Measurements from ENCODE around the gene ATRN. TPM values are rescaled to one million over a fixed set of nuclear protein-coding genes. Genes with fewer than 3 reads are reported as not detected.

The ATRN gene
- polyA plus RNA-seq, 1 donor from 2014 or later = 27.5 TPM

GRCh38 chr20:3630429-3630828 lies 159.6 kb downstream of the ATRN start:
- Histone ChIP-seq H4K20me1 (ENCODE audit: insufficient read depth) (no peaks in the 10 kb centered on the region), H2AFZ (ENCODE audit: low read depth, low read length) (no peak overlapping the region), H3K4me3 (ENCODE audit: low read length) (no peak overlapping the region), H3K4me2 (ENCODE audit: low read length) (no peak overlapping the region), H3K9me2 (ENCODE audit: insufficient read depth, low read length) (no peaks in the 10 kb centered on the region), H3K27ac (ENCODE audit: low read length) (no peak overlapping the region), H3K79me2 (replicated peaks; ENCODE audit: insufficient read depth, low read length) (no peaks in the 10 kb centered on the region), H3K27me3 (ENCODE audit: insufficient read depth, low read depth, low read length) (no peaks in the 10 kb centered on the region), H3K36me3 (ENCODE audit: insufficient read depth, low read length) (no peaks in the 10 kb centered on the region), H3K9ac (ENCODE audit: low read length) (no peak overlapping the region), H3F3A (ENCODE audit: insufficient read depth, low read length, poor library complexity, severe bottlenecking) (no peaks in the 10 kb centered on the region), H3K9me3 (ENCODE audit: low read length) (no peaks in the 10 kb centered on the region)
- TF ChIP-seq, protein P1, sequence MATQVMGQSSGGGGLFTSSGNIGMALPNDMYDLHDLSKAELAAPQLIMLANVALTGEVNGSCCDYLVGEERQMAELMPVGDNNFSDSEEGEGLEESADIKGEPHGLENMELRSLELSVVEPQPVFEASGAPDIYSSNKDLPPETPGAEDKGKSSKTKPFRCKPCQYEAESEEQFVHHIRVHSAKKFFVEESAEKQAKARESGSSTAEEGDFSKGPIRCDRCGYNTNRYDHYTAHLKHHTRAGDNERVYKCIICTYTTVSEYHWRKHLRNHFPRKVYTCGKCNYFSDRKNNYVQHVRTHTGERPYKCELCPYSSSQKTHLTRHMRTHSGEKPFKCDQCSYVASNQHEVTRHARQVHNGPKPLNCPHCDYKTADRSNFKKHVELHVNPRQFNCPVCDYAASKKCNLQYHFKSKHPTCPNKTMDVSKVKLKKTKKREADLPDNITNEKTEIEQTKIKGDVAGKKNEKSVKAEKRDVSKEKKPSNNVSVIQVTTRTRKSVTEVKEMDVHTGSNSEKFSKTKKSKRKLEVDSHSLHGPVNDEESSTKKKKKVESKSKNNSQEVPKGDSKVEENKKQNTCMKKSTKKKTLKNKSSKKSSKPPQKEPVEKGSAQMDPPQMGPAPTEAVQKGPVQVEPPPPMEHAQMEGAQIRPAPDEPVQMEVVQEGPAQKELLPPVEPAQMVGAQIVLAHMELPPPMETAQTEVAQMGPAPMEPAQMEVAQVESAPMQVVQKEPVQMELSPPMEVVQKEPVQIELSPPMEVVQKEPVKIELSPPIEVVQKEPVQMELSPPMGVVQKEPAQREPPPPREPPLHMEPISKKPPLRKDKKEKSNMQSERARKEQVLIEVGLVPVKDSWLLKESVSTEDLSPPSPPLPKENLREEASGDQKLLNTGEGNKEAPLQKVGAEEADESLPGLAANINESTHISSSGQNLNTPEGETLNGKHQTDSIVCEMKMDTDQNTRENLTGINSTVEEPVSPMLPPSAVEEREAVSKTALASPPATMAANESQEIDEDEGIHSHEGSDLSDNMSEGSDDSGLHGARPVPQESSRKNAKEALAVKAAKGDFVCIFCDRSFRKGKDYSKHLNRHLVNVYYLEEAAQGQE (IDR thresholded peaks at IDR 0.05; ENCODE audit: borderline replicate concordance) = no peak
- TF ChIP-seq POLR2AphosphoS5 (IDR thresholded peaks at IDR 0.05) = no peak

- no peak overlapping the region for H2AFZ ChIP-seq (ENCODE audit: low read depth, low read length)
- H3K9ac ChIP-seq (ENCODE audit: low read length) = no peak overlapping the region
- H4K20me1 ChIP-seq (ENCODE audit: insufficient read depth) = no peaks in the 10 kb centered on the region
- H3K27ac ChIP-seq (ENCODE audit: low read length) = no peak overlapping the region
- H3K4me2 ChIP-seq (ENCODE audit: low read length) = no peak overlapping the region
- no peaks in the 10 kb centered on the region for H3K27me3 ChIP-seq (ENCODE audit: insufficient read depth, low read depth, low read length)
- H3K9me3 ChIP-seq (ENCODE audit: low read length) = no peaks in the 10 kb centered on the region
- no peak for TF ChIP-seq EP300 (conservative IDR thresholded peaks at IDR 0.05; ENCODE audit: poor library complexity, severe bottlenecking)
- TF ChIP-seq EZH2 (IDR thresholded peaks at IDR 0.05; ENCODE audit: borderline replicate concordance, insufficient read depth, low read length, poor library complexity, severe bottlenecking) = no peak
- no peak for TF ChIP-seq MXI1 (conservative IDR thresholded peaks at IDR 0.05; ENCODE audit: poor library complexity, severe bottlenecking)
- TF ChIP-seq, protein P2, sequence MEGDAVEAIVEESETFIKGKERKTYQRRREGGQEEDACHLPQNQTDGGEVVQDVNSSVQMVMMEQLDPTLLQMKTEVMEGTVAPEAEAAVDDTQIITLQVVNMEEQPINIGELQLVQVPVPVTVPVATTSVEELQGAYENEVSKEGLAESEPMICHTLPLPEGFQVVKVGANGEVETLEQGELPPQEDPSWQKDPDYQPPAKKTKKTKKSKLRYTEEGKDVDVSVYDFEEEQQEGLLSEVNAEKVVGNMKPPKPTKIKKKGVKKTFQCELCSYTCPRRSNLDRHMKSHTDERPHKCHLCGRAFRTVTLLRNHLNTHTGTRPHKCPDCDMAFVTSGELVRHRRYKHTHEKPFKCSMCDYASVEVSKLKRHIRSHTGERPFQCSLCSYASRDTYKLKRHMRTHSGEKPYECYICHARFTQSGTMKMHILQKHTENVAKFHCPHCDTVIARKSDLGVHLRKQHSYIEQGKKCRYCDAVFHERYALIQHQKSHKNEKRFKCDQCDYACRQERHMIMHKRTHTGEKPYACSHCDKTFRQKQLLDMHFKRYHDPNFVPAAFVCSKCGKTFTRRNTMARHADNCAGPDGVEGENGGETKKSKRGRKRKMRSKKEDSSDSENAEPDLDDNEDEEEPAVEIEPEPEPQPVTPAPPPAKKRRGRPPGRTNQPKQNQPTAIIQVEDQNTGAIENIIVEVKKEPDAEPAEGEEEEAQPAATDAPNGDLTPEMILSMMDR (IDR thresholded peaks at IDR 0.05; ENCODE audit: poor library complexity, severe bottlenecking) = no peak
- no peak for TF ChIP-seq RAD21 (conservative IDR thresholded peaks at IDR 0.05)
- TF ChIP-seq TAF1 (IDR thresholded peaks at IDR 0.05; ENCODE audit: low read depth) = no peak
- no peak for TF ChIP-seq POLR2AphosphoS5 (IDR thresholded peaks at IDR 0.05)
- no peak for TF ChIP-seq SMC3 (conservative IDR thresholded peaks at IDR 0.05; ENCODE audit: poor library complexity)
- TF ChIP-seq, protein P1 (IDR thresholded peaks at IDR 0.05; ENCODE audit: borderline replicate concordance) = no peak
- H3F3A ChIP-seq (ENCODE audit: insufficient read depth, low read length, poor library complexity, severe bottlenecking) = no peaks in the 10 kb centered on the region
- no peak overlapping the region for H3K4me3 ChIP-seq (ENCODE audit: low read length)
- H3K79me2 ChIP-seq (replicated peaks; ENCODE audit: insufficient read depth, low read length) = no peaks in the 10 kb centered on the region
- H3K36me3 ChIP-seq (ENCODE audit: insufficient read depth, low read length) = no peaks in the 10 kb centered on the region
- no peaks in the 10 kb centered on the region for H3K9me2 ChIP-seq (ENCODE audit: insufficient read depth, low read length)
Observed at GRCh38 chr20:3631534-3631933, 160.7 kb downstream of the ATRN start.
